KMS-11 (cell line): ENCODE measurements around the gene MED17.

ENCODE experiments used
- H2AFZ ChIP-seq: fragments of 200-600 bp; sonication (generic); 2 replicates; pipeline ENCODE4 v1.6.1; 2016; ENCODE audit warnings: antibody characterized with exemption, mixed run types, low read depth
- H3K27ac ChIP-seq: fragments of 200-600 bp; sonication (generic); 2 replicates; pipeline ENCODE4 v1.6.1; 2016; ENCODE audit warnings: mild to moderate bottlenecking, mixed run types
- H3K27me3 ChIP-seq: fragments of 200-600 bp; sonication (generic); 2 replicates; pipeline ENCODE4 v1.6.1; 2017; ENCODE audit warnings: mild to moderate bottlenecking, low read depth, mixed run types, moderate library complexity; ENCODE audit not compliant: insufficient read depth
- H3K36me3 ChIP-seq: fragments of 200-600 bp; sonication (generic); 2 replicates; pipeline ENCODE4 v1.6.1; 2017; ENCODE audit warnings: mild to moderate bottlenecking, mixed run types; ENCODE audit not compliant: insufficient read depth
- H3K4me1 ChIP-seq: fragments of 200-600 bp; sonication (generic); 2 replicates; pipeline ENCODE4 v1.6.1; 2016; ENCODE audit warnings: mild to moderate bottlenecking, low read depth, mixed run types; ENCODE audit not compliant: poor library complexity, severe bottlenecking
- H3K4me2 ChIP-seq: fragments of 200-600 bp; sonication (generic); 2 replicates; pipeline ENCODE4 v1.7.0; 2016; ENCODE audit warnings: mild to moderate bottlenecking, mixed run types
- H3K4me3 ChIP-seq: fragments of 200-600 bp; sonication (generic); IDR thresholded peaks from 2 replicates; pipeline ENCODE4 v1.6.1; 2017; ENCODE audit warnings: low read depth, low read length, mixed read lengths; ENCODE audit not compliant: insufficient read depth
- H3K79me2 ChIP-seq: fragments of 200-600 bp; sonication (generic); 2 replicates; pipeline ENCODE4 v1.6.1; 2016; ENCODE audit warnings: low read depth, mixed run types; ENCODE audit not compliant: insufficient read depth
- H3K9ac ChIP-seq: fragments of 200-600 bp; sonication (generic); 2 replicates; pipeline ENCODE4 v1.6.1; 2016; ENCODE audit warnings: mild to moderate bottlenecking, mixed run types
- H4K20me1 ChIP-seq: fragments of 200-600 bp; sonication (generic); 2 replicates; pipeline ENCODE4 v1.6.1; 2016; ENCODE audit warnings: mild to moderate bottlenecking, mixed run types; ENCODE audit not compliant: insufficient read depth
- TF ChIP-seq, protein P1 (sequence below): fragments of 200-600 bp; sonication (generic); conservative IDR thresholded peaks from 2 replicates; pipeline ENCODE4 v1.6.1; 2017; ENCODE audit warnings: low read depth, mild to moderate bottlenecking, antibody characterized with exemption, low read length, moderate library complexity, mixed read lengths

Gene MED17

DNA sequence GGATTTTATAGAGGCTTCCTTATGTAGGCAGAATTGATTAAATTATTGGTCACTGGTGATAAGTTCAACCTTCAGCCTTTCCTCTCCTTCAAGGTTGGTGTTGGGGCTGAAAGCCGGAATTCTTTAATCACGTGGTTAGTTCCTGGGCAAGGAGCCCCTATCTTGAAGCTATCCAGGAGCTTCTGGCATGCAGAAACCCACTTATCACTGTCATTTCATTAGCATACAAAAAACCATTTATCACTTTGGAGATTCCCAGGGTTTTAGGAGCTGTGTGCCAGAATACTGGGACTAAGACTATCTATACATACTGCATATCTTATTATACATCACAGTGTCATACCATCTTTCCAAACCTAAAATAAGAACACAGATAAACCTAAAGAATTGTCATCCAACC, 18.5 kb upstream of the MED17 start:
- H3K27me3 ChIP-seq = no peaks in the 10 kb centered on the region
- no peaks in the 10 kb centered on the region for H3K36me3 ChIP-seq
- TF ChIP-seq, protein P1, sequence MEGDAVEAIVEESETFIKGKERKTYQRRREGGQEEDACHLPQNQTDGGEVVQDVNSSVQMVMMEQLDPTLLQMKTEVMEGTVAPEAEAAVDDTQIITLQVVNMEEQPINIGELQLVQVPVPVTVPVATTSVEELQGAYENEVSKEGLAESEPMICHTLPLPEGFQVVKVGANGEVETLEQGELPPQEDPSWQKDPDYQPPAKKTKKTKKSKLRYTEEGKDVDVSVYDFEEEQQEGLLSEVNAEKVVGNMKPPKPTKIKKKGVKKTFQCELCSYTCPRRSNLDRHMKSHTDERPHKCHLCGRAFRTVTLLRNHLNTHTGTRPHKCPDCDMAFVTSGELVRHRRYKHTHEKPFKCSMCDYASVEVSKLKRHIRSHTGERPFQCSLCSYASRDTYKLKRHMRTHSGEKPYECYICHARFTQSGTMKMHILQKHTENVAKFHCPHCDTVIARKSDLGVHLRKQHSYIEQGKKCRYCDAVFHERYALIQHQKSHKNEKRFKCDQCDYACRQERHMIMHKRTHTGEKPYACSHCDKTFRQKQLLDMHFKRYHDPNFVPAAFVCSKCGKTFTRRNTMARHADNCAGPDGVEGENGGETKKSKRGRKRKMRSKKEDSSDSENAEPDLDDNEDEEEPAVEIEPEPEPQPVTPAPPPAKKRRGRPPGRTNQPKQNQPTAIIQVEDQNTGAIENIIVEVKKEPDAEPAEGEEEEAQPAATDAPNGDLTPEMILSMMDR = no peak
- H3K4me2 ChIP-seq = no peak overlapping the region
- H4K20me1 ChIP-seq = no peaks in the 10 kb centered on the region
- no peaks in the 10 kb centered on the region for H3K79me2 ChIP-seq
- no peak overlapping the region for H3K9ac ChIP-seq
- H2AFZ ChIP-seq = no peak overlapping the region
- H3K4me3 ChIP-seq = no peak overlapping the region
- H3K27ac ChIP-seq = no peak overlapping the region
- no peaks in the 10 kb centered on the region for H3K4me1 ChIP-seq

DNA sequence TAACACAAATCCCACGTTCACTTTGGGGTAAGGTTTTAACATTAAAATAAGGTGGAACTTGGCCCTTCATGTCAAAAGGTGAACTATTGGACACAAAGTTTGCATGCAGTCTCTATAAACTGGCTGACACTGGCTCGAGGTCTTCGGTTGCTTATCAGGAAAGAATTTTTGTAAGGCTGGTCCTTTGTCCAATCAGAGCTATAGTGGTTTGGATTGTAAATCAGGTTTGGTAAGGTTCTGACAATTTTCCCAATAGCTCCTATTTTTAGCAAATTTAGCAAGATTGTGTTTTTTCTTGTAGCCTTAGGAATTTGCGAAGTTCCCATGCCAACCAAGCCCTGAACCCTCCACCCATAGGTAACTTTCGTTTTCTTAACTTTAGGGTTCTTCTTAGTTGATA, 17.6 kb upstream of the MED17 start:
- TF ChIP-seq, protein P1 = no peak
- Histone ChIP-seq H3K4me3 (no peak overlapping the region), H3K27ac (no peak overlapping the region), H3K27me3 (no peaks in the 10 kb centered on the region), H3K79me2 (no peaks in the 10 kb centered on the region), H2AFZ (no peak overlapping the region), H3K4me1 (no peaks in the 10 kb centered on the region), H3K36me3 (no peaks in the 10 kb centered on the region), H3K4me2 (no peak overlapping the region), H4K20me1 (no peaks in the 10 kb centered on the region), H3K9ac (no peak overlapping the region)

DNA sequence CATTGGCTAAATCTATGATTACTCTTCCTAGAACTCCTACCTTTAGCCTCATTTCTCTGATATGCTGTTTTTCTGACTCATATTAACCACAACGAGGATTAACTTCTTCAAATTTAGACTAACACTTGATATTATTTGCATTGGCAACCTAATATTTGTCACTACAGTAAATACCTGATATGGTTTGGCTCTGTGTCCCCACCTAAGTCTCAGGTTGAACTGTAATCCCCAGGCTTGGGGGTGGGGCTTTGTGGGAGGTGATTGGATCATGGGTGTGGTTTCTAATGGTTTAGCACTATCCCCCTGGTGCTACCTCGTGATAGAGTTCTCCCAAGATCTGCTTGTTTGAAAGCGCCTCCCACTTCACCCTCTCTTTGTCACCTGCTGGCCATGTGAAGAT, 17.1 kb upstream of the MED17 start:
- Histone ChIP-seq H3K4me3 (no peak overlapping the region), H3K27me3 (no peaks in the 10 kb centered on the region), H4K20me1 (no peaks in the 10 kb centered on the region), H3K79me2 (no peaks in the 10 kb centered on the region), H3K36me3 (no peaks in the 10 kb centered on the region), H3K9ac (no peak overlapping the region), H3K4me1 (no peaks in the 10 kb centered on the region), H3K4me2 (no peak overlapping the region), H2AFZ (no peak overlapping the region), H3K27ac (no peak overlapping the region)
- TF ChIP-seq, protein P1 = no peak

DNA sequence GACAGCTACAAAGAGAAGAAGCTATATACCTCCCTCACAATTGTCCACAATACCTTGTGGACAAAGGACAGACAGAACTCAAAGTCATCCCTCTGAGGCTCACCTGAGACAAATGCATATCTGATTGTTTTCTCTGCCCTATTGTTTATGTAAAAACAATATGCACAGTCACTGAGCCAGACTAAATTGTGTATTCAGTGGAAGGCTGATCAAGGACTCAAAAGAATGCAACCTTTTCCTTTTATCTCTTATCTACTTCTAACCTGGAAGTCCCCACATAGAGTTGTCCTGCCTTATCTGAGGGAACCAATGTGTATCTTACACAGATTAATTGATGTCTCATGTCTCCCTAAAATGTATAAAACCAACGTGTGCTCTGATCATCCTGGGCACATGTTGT, 13.9 kb upstream of the MED17 start:
- TF ChIP-seq, protein P1 = no peak
- H3K27ac ChIP-seq = no peak overlapping the region
- no peak overlapping the region for H3K4me2 ChIP-seq
- no peak overlapping the region for H2AFZ ChIP-seq
- no peaks in the 10 kb centered on the region for H3K79me2 ChIP-seq
- H3K9ac ChIP-seq = no peak overlapping the region
- no peaks in the 10 kb centered on the region for H4K20me1 ChIP-seq
- H3K27me3 ChIP-seq = no peaks in the 10 kb centered on the region
- no peaks in the 10 kb centered on the region for H3K36me3 ChIP-seq
- no peak overlapping the region for H3K4me3 ChIP-seq
- no peaks in the 10 kb centered on the region for H3K4me1 ChIP-seq

DNA sequence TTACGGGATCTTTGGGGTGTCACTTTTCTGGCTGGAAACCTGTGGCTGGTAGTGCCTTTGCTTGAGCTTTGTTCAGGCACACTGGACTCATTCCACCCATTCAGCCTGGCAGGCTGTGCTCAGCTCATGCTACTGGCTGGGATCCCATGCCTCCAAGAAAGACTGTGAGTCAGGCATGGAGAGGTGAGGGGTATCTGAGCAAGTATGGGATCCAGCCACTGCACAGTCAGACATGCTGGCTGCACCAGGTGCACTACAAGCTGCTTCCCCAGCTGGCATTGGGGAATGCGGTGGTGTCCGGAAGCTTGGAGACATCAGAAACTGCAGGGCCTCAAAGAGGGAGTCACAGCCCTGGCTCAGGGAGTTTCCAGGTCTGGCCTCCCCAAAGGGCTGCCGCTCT, 12.0 kb upstream of the MED17 start:
- Histone ChIP-seq H2AFZ (no peak overlapping the region), H3K4me3 (no peak overlapping the region), H3K79me2 (no peaks in the 10 kb centered on the region), H3K36me3 (no peaks in the 10 kb centered on the region), H4K20me1 (no peaks in the 10 kb centered on the region), H3K9ac (no peak overlapping the region), H3K4me1 (no peaks in the 10 kb centered on the region), H3K4me2 (no peak overlapping the region), H3K27me3 (no peaks in the 10 kb centered on the region), H3K27ac (no peak overlapping the region)
- TF ChIP-seq, protein P1 = no peak
